ENCODE measurements around the gene ZNF74.
"Not testable (repeated sequence)": the region's sequence is repeated elsewhere in the genome, so short reads cannot be mapped to it uniquely, and the experiment has no call there.

ZNF74 gene

DNA sequence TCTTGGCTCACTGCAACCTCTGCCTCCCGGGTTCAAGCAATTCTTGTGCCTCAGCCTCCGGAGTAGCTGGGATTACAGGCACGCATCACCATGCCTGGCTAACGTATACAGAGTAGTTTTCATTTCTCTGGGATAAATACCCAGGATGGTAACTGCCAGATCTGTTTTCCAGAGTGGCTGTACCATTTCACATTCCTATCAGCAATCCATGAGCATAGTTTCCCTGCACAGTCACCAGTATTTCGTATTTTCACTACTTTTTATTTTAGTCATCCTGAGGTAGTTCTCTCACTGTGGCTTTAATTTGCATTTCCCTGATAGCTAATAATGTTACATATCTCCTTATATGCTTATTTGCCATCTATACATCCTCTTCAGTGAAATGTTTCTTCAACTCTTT is 54.7 kb downstream of the ZNF74 start:
- no peak for DNase-seq (ENCODE audit: low read depth)

DNA sequence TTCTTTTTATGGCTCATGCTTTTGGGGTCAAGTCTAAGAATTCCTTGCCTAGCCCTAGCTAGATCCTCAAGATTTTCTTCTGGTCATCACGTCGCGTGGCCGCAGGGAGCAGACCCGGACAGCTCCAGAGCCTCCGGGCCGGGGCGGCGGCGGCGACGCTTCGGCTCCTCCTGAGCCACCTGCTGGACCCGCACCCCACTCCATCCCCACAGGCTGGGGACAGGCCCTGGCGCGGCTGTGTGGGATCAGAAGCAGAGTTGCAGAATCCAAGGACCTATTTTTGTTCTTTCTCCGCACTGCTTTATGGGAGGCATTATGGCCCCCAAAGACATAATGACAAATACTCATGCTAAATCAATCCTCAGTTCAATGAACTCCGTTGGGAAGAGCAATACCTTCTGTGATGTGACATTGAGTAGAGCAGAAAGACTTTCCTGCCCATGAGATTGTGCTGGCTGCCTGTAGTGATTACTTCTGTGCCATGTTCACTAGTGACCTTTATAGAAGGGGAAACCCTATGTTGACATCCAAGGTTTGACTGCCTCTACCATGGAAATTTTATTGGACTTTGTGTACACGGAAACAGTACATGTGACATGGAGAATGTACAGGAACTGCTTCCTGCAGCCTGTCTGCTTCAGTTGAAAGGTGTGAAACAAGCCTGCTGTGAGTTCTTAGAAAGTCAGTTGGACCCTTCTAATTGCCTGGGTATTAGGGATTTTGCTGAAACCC is 56.0 kb downstream of the ZNF74 start:
- DNase-seq (ENCODE audit: low read depth) = no peak

DNA sequence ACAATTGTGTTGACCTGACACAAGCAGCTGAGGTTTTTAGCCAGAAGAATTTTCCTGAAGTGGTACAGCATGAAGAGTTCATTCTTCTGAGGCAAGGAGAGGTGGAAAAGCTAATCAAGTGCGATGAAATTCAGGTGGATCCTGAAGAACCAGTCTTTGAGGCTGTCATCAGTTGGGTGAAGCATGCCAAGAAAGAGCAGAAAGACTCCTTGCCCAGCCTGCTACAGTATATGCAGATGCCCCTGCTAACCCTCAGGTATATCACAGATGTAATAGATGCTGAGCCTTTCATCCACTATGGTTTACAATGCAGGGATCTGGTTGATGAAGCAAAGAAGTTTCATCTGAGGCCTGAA is 56.6 kb downstream of the ZNF74 start:
- DNase-seq (ENCODE audit: low read depth) = no peak

DNA sequence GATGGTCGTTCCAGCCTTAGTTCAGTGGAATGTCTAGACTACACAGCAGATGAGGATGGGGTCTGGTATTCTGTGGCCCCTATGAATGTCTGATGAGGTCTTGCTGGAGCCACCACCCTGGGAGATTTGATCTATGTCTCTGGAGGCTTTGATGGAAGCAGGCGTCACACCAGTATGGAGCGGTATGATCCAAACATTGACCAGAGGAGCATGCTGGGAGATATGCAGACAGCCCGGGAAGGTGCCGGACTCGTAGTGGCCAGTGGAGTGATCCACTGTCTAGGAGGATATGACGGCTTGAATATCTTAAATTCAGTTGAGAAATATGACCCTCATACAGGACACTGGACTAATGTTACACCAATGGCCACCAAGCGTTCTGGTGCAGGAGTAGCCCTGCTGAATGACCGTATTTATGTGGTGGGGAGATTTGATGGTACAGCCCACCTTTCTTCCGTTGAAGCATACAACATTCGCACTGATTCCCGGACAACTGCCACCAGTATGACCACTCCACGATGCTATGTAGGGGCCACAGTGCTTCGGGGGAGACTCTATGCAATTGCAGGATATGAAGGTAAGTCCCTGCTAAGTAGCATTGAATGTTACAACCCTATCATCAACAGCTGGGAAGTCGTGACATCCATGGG is 57.3 kb downstream of the ZNF74 start:
- DNase-seq (ENCODE audit: low read depth) = not testable (repeated sequence)

DNA sequence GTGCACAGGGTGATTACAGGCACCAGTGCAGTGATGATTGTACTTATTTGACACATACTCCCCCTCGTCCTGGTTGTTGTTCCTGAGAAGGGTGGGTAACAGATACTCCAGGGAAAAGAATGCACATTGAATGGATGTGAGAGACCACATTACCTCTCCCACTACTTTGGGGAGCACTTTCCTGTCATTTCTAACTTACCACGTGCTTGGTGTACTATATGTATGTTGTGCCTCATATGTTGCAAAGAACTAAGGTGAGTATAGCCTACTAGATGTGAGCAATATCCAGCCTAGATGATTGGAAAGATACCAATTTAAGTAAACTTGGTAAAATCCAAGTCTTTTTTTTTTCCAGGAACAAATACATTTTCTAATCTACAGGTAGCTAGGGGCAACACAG is 58.0 kb downstream of the ZNF74 start:
- DNase-seq (ENCODE audit: low read depth) = no peak

DNA sequence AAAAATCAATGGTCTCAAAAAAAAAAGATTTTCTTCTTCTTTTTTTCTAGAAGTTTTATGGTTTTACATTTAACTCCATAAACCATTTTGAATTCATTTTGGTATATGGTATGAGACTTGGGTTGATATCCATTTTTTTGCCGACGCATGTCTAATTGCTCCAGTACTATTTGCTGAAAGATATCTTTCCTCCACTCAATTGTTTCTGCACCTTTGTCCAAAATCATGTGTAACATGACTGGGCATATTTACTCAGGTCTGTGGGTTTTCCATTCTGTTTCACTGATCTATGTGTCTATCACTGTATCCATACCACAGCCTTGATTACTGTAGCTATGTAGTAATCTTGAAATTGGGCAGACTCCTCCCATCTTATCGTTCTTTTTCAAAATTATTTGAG is 59.3 kb downstream of the ZNF74 start:
- DNase-seq (ENCODE audit: low read depth) = no peak

DNA sequence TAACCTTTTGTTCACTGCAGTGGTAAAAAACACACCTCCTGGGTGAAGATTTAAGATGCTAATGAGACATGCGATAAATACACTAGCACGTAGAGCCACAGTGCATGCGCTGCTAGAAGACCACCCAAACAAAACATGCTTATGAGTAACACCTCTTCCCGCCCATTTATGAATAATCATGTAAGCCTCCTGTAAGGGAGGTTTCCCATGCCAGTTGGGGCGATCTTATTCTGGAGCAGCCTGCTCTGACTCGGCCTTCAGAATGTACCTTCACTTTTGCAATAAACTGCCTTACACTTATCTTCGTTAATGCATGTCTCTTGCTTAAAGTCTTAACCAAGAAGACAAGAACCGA is 61.7 kb downstream of the ZNF74 start:
- DNase-seq (ENCODE audit: low read depth) = no peak

DNA sequence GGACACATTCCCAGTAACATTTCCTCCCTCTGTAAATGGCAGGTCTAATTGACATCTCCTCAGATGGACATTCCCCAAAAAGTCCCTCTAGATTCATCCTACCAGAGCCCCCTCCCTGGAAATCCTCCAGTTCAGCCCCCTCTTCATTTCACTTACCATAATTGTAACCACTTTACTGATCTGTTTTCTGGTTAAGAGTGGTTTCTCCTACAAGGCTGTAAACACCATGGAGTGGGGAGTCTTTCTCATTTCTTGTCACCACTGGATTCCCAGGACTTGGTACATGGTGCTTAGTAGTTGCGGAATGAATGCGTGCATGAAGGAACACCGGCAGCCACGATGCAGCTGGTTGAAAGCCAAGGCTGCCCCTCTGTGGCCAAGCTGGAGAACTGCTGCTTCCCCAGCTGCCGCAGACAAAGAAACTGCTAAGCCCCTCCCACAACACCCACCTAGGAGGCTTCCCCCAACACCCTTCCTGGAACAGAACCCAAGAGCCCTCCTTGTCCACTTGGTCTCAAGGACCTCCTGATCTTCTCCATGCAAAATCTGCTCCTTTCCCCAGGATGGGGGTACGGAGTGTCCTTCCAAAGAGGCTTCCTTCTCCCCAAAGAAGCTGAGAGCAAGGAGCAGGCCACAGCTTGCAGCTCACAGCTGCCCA is 62.2 kb downstream of the ZNF74 start:
- DNase-seq (ENCODE audit: low read depth) = peak; percentile 66

DNA sequence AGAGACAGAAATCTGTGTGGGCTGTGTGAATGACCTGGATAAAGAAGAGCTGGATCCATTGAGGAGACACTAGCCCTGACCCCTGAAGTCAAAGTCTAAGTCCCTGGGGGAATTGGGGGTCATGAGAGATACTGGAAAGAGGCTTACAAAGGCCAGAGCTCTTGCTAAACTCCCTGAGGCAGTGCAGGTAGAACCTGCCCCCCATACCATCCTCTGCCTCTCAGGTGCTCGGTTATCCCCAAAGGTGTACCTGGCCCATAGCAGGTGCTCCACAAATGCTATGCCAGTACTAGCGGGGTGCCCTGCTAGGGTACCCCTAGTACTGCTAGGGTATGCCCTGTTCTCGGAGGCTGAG is 62.7 kb downstream of the ZNF74 start:
- DNase-seq (ENCODE audit: low read depth) = no peak

DNA sequence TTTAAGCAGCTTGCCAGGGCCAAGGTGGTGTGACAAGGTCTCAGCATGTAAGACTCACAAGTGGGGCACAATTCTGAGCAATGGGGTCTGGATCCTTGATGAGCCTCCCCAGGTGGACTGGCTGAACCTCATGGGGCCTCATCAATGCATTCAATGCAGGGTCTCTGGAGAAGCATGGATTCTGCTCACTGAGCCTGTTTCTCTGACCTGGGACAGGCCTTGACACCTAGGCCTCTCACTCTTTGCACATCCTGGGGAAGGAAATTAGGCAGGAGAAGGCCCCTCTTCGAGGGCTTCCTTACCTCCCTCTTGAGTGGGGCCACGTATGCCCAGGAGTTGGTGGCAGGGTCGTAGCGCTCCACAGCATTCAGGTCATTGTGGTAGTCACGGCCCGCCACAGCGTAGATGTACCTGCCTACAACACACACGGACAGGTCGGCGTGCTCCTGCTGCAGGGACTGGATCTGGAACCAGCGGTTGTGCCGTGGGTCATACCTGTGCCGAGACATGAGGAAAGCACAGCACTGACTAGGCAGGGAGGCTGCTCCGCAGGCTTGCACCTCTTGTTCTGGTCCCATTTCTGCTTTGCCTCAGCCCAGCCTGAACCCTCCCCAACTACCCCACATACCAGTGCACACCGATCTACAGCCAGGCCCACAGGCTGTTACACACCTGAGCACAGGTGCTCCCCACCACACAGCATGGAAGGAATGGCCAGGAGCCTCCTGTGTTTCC is 63.7 kb downstream of the ZNF74 start:
- DNase-seq (ENCODE audit: low read depth) = no peak
